NCI-H526 treated with DMSO at 0.1 percent for 48 hours (cell line): ENCODE measurements around the gene L3MBTL1.

Experiments
- DNase-seq: peaks from one replicate; lab custom pipeline; 2025; lab: John Stamatoyannopoulos, UW

L3MBTL1 gene

DNA sequence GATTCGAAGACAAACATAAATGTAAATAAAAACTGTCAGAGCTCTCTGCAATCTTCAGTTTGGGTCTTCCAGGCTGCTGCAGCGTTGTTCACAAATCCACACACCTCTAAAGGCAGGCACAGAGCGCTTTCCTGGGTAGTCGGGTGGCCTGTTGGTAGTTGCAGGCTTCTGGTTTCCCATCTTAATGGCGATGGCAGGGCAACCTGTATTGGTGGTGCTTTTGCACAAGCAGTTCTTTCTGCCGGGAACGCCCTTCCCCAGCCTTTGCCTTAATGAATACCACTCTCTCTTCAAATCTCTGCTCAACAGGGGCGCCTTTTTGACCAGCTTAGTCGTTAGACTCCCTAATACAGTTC lies 82.5 kb downstream of the L3MBTL1 start:
- DNase-seq, result no peak

DNA sequence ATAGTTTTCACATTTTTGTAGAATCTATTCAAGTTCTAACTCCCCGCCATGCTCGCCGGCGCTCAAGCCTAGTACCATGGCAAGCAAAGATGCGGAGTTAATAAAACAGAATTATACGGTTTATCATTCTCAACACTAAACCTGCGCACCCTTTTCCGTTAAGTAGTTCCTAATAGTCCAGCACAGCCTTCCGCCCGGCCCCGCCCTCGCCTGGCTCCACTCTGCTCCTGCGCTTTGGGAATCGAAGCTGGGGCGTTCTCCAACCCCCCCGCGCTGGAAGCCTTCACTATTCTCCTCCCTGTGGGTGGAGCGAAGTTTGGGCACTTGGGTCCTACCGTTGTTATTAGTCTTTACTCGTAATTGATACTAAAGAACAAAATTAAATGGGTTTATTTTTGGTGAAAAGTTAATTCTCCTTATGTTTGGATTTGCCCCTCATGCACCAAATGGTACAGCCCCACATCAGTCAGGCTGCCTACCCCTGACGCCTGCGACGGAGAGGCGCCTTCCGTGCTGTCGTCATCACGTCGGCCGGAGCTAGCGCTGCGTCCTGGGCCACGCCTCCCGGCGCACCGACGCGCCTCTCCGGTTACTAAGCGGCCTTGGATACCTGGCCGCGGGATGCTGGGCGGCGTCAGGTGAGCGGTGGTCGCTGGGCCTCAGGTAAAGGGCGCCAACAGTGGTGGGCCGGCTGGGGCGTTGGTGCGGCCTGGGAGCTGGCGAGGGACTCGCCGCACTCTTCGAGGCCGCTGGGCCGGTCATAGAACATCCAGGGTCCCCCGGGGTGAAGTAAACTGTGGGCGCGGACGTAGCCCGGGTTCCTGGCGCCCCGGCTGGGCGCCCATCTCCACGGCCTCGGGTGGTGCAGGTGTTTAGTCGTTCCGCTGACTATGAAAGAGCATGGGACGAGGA lies 83.2 kb downstream of the L3MBTL1 start, which contains the start of gene IFT52:
IFT52 (plus strand) TSS at position 546 of the 912 bp plus-strand sequence. CDS start 3,762 bp downstream, outside the sequence.
- peak; percentile 94 for DNase-seq
